ENCODE results near the gene ANTXRL. TPM values are rescaled to one million over a fixed set of nuclear protein-coding genes. Genes with fewer than 3 reads are reported as not detected.

ANTXRL gene
- total and polyA plus RNA-seq, 2 of the 8 experiments (the other 6 are each of a cell fraction or from before 2014, with no cell fraction given), result not detected

DNA sequence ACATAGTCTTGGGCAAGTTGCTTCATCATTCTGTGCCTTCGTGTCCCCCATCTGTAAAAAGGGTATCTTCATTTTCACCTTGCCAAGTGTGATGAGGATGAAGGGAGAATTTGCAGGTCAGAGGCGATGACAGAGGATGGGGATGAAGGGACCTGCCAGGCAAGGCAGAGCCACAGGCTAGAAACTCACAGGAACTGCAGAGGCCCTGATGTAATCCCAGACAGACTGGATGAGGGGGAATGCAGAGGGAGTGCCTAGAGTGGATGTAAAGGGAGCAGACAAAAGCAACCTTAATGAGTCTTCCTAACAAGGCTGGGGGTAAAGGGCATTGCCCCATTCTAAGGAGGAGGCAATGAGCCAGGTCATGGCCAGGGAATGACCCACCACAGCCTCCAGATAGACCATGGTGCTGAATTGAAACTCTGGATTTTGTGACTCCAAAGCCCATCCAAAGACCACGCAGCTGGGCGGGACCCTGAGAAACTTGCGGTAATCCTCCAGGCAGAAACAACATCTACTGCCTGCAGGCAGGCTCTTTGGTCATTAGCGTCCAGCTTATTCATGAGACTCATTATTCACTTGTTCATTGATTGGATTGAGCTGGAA is 1.9 kb downstream of the ANTXRL start (continued):
- TF ChIP-seq USF2 (IDR thresholded peaks at IDR 0.05; ENCODE audit: low read length), result no peak
- TF ChIP-seq BRCA1 (IDR thresholded peaks at IDR 0.05; ENCODE audit: low read depth, low read length), result no peak
- TF ChIP-seq TAF7 (optimal IDR thresholded peaks at IDR 0.05; ENCODE audit: borderline replicate concordance, low read depth, low read length), result no peak
- TF ChIP-seq, protein P1, sequence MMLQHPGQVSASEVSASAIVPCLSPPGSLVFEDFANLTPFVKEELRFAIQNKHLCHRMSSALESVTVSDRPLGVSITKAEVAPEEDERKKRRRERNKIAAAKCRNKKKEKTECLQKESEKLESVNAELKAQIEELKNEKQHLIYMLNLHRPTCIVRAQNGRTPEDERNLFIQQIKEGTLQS (IDR thresholded peaks at IDR 0.05; ENCODE audit: insufficient read depth, low read depth, low read length), result no peak
- TF ChIP-seq SRF (IDR thresholded peaks at IDR 0.05; ENCODE audit: low read depth, low read length), result no peak
- no peak for TF ChIP-seq CBX5 (IDR thresholded peaks at IDR 0.05; ENCODE audit: low read depth, low read length)

Data from H1 (cell line).